Hematopoietic multipotent progenitor cell treated with erythropoietin and hydrocortisone succinate and interleukin-3 and kit ligand, for 6 days (in vitro differentiated cells): ENCODE results near the gene B9D1.

Experiments used
- DNase-seq: peaks from one replicate; pipeline ENCODE4 v3.0.0-alpha.2; 2015

Gene B9D1

DNA sequence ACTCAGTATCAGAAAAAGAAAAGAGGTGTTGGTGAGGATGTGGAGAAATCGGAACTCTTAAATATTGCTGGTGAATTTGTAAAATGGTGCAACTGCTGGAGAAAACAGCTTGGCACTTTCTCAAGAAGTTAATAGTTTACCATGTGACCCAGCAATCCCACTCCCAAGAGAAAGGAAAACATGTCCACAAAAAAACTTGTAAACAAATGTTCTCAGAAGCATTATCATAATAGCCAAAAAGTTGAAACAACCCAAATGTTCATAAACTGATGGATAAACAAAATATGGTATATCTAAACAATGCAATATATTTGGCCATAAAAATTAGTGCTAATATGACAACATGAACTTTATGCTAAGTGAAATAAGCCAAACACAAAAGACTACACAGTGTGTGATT, 13.2 kb upstream of the B9D1 start:
- DNase-seq, result no peak

DNA sequence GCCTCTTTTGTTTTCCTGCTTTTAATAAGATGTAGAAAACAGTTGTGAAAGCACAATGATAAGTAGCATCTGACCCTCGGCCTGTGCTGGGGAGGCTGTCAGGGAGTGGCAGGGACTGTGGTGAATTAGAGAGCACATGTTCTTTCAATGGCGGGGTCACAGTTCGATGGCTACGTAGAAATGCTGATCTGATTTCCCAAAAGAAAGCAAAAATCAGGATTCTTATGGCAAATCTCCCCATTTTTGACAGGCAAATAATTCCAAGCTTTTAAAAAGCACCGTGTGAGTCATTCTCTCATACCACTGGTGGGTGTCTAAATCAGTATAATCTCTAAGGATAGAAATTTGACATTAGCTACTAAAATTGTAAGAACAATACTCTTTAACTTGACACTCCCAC, 11.6 kb upstream of the B9D1 start:
- no peak for DNase-seq

DNA sequence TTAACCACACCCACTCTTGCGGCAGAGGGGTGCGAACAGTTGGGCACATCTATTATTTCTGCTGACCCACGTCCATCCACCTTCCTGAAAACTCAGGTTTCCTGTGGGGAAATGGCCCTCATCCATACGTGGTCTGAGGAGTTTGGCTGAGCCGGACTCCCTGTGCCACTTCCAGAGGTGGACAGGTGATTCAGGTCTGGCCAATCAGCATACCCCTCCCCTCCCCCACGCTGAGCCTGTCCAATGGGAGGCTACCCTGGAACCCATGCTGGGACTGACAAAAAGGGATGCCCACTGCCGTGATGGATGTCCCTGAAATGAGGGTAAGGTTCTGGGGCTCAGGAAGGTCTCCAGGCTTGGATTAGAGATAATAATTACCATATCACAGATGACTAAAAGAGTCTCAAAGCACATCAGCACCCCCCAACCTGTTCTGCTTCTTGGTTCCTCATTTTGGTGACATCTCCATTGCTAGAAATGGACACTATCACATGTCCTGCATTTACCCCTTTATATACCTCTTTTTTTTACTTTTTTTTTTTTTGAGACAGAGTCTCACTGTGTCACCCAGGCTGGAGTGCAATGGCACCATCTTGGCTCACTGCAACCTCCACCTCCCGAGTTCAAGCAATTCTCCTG, 10.5 kb upstream of the B9D1 start:
- DNase-seq, result no peak

DNA sequence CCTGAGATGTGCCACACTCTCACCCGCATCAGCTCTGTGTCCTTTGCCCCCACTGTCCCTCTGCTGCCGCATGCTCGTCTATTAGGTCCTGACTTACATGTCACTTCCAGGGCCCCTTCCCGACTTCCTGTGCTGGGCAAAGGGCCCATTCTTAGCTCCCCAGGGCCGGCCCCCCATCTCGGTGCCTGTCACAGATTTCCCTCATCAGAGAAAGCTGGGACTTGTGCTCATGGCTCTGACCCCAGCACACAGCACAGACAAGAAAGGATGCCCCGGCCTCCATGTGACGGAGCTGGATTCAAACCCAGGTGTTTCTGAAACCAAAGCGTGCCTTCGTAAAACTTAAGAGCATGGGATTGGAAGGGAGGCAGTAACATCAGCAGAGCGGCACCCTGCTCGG, 9.9 kb upstream of the B9D1 start:
- DNase-seq, result no peak

DNA sequence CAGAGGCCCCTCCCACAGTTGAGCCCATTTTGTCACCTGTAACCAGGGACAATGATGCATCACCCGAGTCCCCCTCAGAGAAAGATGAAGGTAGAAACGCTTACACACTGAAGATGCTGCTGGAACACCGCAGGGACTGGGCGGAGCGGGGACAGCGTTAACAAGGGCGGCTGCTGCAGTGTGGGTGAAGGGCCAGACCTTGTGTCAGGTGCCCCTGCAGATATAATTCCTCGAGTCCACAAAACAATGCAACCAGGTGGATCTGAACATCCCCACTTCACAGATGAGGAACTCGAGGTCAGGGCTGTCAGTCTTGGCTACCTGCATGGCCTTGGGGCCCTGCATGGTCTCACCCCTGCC, 9.5 kb upstream of the B9D1 start:
- DNase-seq, result no peak

GRCh38 chr17:19371259-19372010, 8.9 kb upstream of the B9D1 start:
- DNase-seq, result no peak

DNA sequence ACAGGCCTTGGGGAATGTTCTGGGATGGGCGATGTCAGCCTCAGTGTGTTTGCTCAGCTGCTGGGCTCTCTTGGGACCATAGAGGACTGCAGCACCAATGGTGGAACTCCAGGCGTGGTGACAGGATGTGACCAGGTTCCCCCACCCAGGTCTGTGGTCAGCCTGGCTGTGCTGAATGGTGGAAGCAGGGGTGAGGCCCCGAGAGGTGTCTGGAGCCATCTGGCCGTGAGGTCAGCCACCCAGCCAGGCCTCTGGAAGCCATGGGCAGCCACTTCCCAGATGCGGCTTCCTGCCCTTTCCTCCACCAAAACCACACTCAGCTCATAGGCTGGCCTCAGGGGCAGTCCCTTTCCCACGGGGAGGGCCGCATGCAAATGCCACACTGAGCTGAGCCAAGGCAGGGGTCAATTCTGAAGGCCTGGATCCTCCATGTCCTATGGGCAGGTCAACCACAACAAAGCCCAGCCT, 8.0 kb upstream of the B9D1 start:
- no peak for DNase-seq

GRCh38 chr17:19369846-19370492, 7.4 kb upstream of the B9D1 start:
- no peak for DNase-seq

GRCh38 chr17:19369107-19369778, 6.7 kb upstream of the B9D1 start:
- no peak for DNase-seq

DNA sequence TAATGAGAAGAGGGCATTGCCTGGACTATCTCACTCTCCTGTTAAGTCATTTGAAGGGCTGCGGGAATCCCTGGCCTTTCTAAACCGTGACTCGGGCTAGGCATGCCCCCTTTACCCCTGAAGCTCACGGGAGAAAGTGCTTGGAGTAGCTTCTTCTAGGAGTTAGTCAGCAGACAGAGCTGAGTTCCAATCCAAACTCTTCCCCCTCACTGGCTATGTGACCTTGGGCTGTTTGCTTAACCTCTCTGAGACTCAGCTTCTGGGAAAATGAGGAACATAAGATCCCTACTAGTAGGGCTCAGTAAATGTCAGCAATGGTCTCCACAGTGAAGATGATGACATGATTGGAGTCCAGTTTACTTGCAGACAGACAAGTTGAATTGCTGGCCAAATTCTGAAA, 5.7 kb upstream of the B9D1 start:
- DNase-seq, result no peak

DNA sequence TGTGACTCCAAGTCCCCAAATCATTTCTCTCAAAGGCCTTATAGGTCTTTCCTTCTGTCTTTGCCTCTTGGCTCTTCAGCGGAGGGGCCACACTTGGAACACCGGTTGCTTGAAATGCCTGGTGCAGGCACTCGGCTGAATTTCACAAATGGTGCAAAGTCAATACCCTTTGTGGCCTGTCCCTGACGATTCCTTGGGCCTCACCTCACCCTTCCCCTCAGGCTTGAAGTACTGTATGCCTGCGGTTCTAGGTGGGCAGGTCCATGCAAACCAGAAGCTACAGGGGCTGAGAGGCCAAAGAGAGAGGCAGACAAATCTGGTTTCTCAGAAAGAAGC, 4.1 kb upstream of the B9D1 start:
- DNase-seq, result no peak

DNA sequence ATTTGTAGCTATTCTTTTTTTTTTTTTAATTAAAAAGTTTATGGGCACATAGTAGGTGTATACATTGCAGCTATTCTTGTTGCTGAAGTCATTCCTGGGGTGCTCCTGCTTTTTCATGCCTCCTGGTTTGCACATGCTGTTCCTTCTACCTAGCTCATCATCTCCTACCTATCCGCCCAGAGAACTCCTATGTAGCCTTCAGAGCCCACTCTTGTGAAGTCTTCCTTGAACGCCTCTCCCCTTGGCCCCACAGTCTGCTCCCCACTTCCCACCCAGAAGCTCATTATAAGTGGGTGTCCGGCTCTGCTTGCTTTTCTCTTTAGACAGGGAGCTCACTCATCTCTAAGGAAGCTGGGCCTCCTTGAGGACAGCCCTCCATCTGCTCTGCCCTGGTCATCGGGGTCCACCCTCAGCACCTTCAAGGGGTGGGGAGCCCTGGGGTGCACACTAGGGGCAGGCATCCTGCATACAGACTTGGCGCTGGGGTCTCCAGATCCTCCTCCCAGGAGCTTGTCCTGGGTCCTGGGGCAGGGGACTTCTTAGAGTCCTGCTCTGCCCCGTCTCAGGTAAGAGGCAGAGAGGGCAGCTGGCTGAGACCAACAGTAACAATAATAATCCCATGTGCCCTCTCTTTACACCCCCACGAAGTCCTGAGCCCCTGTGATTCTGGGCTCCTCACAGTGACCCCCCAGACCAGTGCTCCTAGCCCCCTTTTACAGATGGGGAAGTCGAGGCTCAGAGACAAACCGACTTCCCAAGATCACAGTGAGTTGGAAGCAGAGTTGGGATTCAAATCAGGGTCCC, 3.5 kb upstream of the B9D1 start:
- no peak for DNase-seq

DNA sequence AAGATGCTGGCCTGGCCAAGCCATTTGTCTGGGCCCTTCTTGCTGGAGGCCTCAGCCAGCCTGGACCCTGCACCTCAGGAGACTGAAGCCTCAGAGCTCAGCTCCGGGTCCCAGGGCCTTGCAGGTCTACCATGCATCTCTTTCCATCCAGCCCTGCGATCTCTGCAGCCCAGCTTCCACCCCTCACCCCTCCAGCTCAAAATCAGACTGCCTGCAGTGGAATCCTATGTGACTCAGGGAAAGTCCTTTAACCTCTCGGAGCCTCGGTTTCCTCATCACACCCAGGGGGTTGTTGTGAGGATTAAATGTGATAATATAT, 2.9 kb upstream of the B9D1 start:
- no peak for DNase-seq

- DNase-seq, result no peak
Observed at GRCh38 chr17:19364699-19365498, 2.4 kb upstream of the B9D1 start.

DNA sequence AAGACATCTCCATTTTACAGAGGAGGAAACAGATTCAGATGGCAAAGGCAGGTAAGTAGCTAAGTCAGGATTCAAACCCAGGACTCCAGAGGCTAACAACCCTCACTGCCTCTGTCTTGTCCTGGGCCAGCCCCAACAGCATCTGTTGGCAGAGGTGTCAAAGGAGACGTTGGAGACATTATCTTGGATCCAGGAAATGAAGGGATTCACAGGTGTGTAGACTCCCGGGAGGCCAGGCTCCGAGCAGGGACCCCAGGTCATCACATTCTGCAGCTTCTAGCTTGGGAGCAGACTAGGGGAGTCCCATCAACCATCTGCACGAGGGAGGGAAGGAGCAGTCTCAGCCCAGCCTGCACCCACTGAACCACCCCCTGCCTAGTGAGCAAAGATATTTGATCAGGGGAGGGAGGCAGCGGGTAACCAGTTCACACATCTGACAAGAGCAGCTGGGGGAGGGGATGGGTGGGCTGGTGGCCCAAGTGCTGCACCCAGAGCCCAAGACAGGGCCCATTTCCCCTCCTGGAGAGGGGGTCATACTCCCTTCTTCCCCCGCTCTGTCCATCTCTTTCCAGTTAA, 1.0 kb upstream of the B9D1 start:
- DNase-seq, result no peak

GRCh38 chr17:19363114-19363438, 553 bp upstream of the B9D1 start:
- no peak for DNase-seq

GRCh38 chr17:19361944-19362276, 613 bp downstream of the B9D1 start:
- DNase-seq, result no peak

GRCh38 chr17:19361326-19361725, 1.2 kb downstream of the B9D1 start:
- no peak for DNase-seq

DNA sequence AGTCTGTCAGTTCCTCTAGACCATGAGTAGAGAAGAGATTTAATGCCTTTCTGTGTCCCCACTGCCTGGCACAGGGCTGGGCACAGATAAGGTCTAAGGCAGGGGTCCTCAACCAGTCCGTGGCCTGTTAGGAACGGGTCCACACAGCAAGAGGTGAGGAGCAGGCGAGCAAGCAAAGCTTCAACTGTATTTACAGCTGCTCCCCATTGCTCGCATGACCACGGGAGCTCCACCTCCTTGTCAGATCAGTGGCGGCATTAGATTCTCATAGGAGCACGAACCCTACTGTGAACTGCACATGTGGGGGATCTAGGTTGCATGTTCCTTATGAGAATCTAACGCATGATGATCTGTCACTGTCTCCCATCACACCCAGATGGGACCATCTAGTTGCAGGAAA, 1.8 kb downstream of the B9D1 start:
- no peak for DNase-seq

GRCh38 chr17:19359856-19360255, 2.7 kb downstream of the B9D1 start:
- no peak for DNase-seq

DNA sequence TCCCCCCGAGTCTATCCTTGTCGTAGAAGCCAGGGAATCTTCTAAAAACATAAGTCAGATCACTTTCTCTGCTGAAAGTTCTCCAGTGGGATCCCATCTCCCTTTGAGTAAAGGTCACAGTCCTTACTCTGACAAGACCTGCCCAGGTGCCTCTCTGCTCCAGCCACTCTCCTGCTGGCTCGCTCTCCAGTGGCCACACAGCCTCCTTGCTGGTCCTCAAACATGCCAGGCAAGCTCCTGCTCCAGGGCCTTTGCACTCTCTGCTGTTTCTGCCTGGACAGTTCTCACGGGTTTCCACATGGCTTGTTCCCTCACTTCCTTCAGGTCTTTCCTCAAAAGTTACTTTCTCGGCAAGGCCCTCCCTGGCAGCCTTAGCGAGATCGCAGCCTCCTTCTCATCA, 3.4 kb downstream of the B9D1 start:
- no peak for DNase-seq

DNA sequence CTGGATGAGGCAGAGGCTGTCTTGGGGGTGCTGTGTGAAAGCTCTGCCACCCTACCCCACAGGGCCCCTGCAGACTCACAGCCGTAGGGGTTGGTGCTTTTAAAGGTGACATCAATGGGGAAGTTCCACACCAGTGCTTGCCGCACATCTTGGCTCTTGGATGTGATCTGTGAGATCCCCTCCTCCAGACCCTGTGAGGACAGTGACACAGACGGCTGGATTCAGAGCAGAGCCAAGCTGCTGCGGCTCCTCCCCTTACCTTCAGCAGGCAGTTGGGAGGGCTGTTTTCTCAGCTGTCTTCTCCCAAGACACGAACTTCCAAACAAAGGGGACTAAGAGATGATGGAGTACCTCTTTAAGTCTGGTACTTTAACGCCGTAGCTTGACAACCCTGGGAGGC, 4.8 kb downstream of the B9D1 start:
- no peak for DNase-seq
